Measurements from ENCODE around the gene PEAK1. TPM values are rescaled to one million over a fixed set of nuclear protein-coding genes. Genes with fewer than 3 reads are reported as not detected.

The PEAK1 gene
- total and polyA plus RNA-seq, 2 donors (not counting 3 experiments of a cell fraction or from before 2014, with no cell fraction given) = 17.9 to 91.9 TPM

- dilution Hi-C loops (cut with MboI; ENCODE audit: extremely low pct_ligation_motif_present, low sequenced_read_pairs) = no loop called here
- no TSS peak for BruUV-seq (replicated peaks)
Measured at GRCh38 chr15:77466521-77466920, 46.6 kb upstream of the PEAK1 start.

GRCh38 chr15:77464129-77464865 is 44.4 kb upstream of the PEAK1 start:
- peaks cover 0 to 3% of the 10 kb centered on the region in 2 experiments for H3K36me3 ChIP-seq (ENCODE audit: control insufficient read depth in 2 of 2, extremely low read depth in 1 of 2, insufficient read depth in 2 of 2, low read length in 2 of 2)
- ChIA-PET CTCF (no interaction called here), POLR2A (no interaction called here)
- intact Hi-C loops (cut with micrococcal nuclease) = no loop called here
- DNase-seq (ENCODE audit: low read depth, low spot score) (no peak), FAIRE-seq (no peak)
- H3K4me2 ChIP-seq (ENCODE audit: insufficient read depth, low read length) = no peak overlapping the region
- H3K27ac ChIP-seq (ENCODE audit: insufficient read depth, low read depth, low read length) = no peak overlapping the region
- no peaks in the 10 kb centered on the region for H3K27me3 ChIP-seq (ENCODE audit: control insufficient read depth in 2 of 2, insufficient read depth in 2 of 2, low read length in 2 of 2)
- no TSS peak for BruUV-seq (replicated peaks)
- H4K20me1 ChIP-seq (replicated peaks; ENCODE audit: control insufficient read depth, extremely low read depth, insufficient read depth, low read length) = no peaks in the 10 kb centered on the region
- H3K4me1 ChIP-seq (ENCODE audit: control insufficient read depth, extremely low read depth, insufficient read depth, low read length) = peaks cover 6% of the 10 kb centered on the region
- TF ChIP-seq GATA2 (IDR thresholded peaks at IDR 0.05; ENCODE audit: insufficient read depth, insufficient read length, low read depth, low read length) (no peak), EZH2 (IDR thresholded peaks at IDR 0.05; ENCODE audit: borderline replicate concordance, low read depth, low read length, severe bottlenecking) (no peak), JUN (IDR thresholded peaks at IDR 0.05; ENCODE audit: borderline replicate concordance, insufficient read depth, insufficient read length, low read depth) (no peak), MYC (IDR thresholded peaks at IDR 0.05; ENCODE audit: low read depth, low read length) (no peak), FOS (IDR thresholded peaks at IDR 0.05; ENCODE audit: borderline replicate concordance, insufficient read depth, low read length) (no peak), POLR2A (IDR thresholded peaks at IDR 0.05; ENCODE audit: low read depth, low read length) (no peak), POLR2AphosphoS5 (IDR thresholded peaks at IDR 0.05; ENCODE audit: insufficient read depth, low read depth, low read length) (no peak)
- TF ChIP-seq, protein P1, sequence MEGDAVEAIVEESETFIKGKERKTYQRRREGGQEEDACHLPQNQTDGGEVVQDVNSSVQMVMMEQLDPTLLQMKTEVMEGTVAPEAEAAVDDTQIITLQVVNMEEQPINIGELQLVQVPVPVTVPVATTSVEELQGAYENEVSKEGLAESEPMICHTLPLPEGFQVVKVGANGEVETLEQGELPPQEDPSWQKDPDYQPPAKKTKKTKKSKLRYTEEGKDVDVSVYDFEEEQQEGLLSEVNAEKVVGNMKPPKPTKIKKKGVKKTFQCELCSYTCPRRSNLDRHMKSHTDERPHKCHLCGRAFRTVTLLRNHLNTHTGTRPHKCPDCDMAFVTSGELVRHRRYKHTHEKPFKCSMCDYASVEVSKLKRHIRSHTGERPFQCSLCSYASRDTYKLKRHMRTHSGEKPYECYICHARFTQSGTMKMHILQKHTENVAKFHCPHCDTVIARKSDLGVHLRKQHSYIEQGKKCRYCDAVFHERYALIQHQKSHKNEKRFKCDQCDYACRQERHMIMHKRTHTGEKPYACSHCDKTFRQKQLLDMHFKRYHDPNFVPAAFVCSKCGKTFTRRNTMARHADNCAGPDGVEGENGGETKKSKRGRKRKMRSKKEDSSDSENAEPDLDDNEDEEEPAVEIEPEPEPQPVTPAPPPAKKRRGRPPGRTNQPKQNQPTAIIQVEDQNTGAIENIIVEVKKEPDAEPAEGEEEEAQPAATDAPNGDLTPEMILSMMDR (IDR thresholded peaks at IDR 0.05; ENCODE audit: extremely low read depth in 1 of 2, insufficient read depth in 1 of 2, low read depth in 1 of 2, low read length in 2 of 2) = no peak
- TF ChIP-seq, protein P2, sequence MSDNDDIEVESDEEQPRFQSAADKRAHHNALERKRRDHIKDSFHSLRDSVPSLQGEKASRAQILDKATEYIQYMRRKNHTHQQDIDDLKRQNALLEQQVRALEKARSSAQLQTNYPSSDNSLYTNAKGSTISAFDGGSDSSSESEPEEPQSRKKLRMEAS (IDR thresholded peaks at IDR 0.05; ENCODE audit: insufficient read depth, insufficient read length) = no peak
- no peaks in the 10 kb centered on the region for H3K9me1 ChIP-seq (replicated peaks; ENCODE audit: control insufficient read depth, extremely low read depth, insufficient read depth, low read length)
- H3K79me2 ChIP-seq (ENCODE audit: control insufficient read depth, insufficient read depth, low read length) = peaks cover 2% of the 10 kb centered on the region
- dilution Hi-C loops (cut with MboI; ENCODE audit: extremely low pct_ligation_motif_present, low sequenced_read_pairs) = no loop called here
- no peaks in the 10 kb centered on the region for H3K9me3 ChIP-seq (replicated peaks; ENCODE audit: control insufficient read depth, insufficient read depth, low read length)
- H2AFZ ChIP-seq (ENCODE audit: low read depth, low read length) = no peak overlapping the region
- no peak overlapping the region for H3K9ac ChIP-seq (replicated peaks; ENCODE audit: extremely low read depth, insufficient read depth, low read length)
- no peak overlapping the region for H3K4me3 ChIP-seq (replicated peaks in 1 of 3; ENCODE audit: insufficient read depth in 1 of 3, low read depth in 1 of 3, low read length in 3 of 3)

More at GRCh38 chr15:77466521-77466920, 46.6 kb upstream of the PEAK1 start:
- Histone ChIP-seq H3K4me2 (ENCODE audit: insufficient read depth, low read length) (no peak overlapping the region), H3K4me3 (replicated peaks in 1 of 3; ENCODE audit: insufficient read depth in 1 of 3, low read depth in 1 of 3, low read length in 3 of 3) (no peak overlapping the region), H3K27ac (ENCODE audit: insufficient read depth, low read depth, low read length) (no peak overlapping the region), H3K9me3 (replicated peaks; ENCODE audit: control insufficient read depth, insufficient read depth, low read length) (no peaks in the 10 kb centered on the region), H3K9ac (replicated peaks; ENCODE audit: extremely low read depth, insufficient read depth, low read length) (no peak overlapping the region), H3K9me1 (replicated peaks; ENCODE audit: control insufficient read depth, extremely low read depth, insufficient read depth, low read length) (no peaks in the 10 kb centered on the region), H2AFZ (ENCODE audit: low read depth, low read length) (no peak overlapping the region), H3K27me3 (ENCODE audit: control insufficient read depth in 2 of 2, insufficient read depth in 2 of 2, low read length in 2 of 2) (no peaks in the 10 kb centered on the region), H3K4me1 (ENCODE audit: control insufficient read depth, extremely low read depth, insufficient read depth, low read length) (peaks cover 3% of the 10 kb centered on the region), H4K20me1 (replicated peaks; ENCODE audit: control insufficient read depth, extremely low read depth, insufficient read depth, low read length) (no peaks in the 10 kb centered on the region), H3K36me3 (ENCODE audit: control insufficient read depth in 2 of 2, extremely low read depth in 1 of 2, insufficient read depth in 2 of 2, low read length in 2 of 2) (peaks cover 2 to 3% of the 10 kb centered on the region in 2 experiments), H3K79me2 (ENCODE audit: control insufficient read depth, insufficient read depth, low read length) (no peaks in the 10 kb centered on the region)
- DNase-seq (ENCODE audit: low read depth, low spot score) (no peak), FAIRE-seq (no peak)
- TF ChIP-seq POLR2AphosphoS5 (IDR thresholded peaks at IDR 0.05; ENCODE audit: insufficient read depth, low read depth, low read length) = no peak
- ChIA-PET POLR2A (no interaction called here), CTCF (interaction anchor here (0.8 to 1.5 kb wide), 3 partner anchors 9 to 31 kb away, joined by 3 read pairs; no protein-coding TSS in a partner anchor)
- intact Hi-C loops (cut with micrococcal nuclease) = no loop called here
